HUDEP-2 (cell line): ENCODE data around the gene FREM3.
"Not testable (repeated sequence)": the region's sequence is repeated elsewhere in the genome, so short reads cannot be mapped to it uniquely, and the experiment has no call there.

Experiments
- DNase-seq, 76 experiments: peaks; one replicate each; lab custom pipeline; 2025; ENCODE audit not compliant: unreplicated experiment in 76 of 76; lab: John Stamatoyannopoulos, UW

The FREM3 gene

DNA sequence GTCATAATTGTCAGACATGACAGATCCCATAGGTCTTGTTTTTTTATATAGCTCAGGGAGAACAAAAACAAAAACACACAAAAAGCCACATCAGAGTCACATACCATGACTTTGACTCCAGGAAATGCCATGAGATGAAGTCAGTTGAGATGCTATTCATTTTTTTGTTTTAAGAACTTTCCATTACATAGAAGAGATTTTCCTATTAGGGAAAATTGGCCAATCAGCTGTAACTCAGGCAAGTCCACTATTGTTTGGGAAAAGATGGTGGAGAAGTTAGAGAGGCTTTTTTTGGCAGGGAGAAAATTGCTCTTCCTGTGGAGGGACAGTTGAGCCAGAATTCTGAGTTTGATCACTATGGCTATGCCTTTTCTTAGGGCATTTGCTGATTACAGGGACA is 114.4 kb downstream of the FREM3 start:
- DNase-seq, result no peak

DNA sequence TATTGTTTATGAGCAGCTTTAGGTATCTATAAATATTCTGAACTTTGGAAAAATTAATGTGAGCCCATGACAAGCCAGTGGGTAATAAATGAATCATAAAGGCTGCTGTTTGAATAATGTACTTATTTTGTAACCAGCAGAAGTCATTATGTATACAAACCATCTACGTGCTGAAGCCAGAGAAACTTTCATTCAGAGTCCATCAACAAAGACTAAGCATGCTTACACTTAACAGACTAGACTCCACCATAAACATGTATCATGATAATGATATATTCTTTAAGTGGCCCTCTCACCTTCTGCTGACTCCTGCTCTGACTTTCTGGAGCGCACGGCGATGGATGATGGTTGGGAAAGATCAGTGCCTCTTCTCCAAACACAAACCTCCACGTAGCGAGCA is 114.9 kb downstream of the FREM3 start:
- no peak for DNase-seq

- DNase-seq, result no peak
Measured at GRCh38 chr4:143581331-143581946, 119.0 kb downstream of the FREM3 start.

- peak in 7 of 76 experiments; percentile 0 to 19 (median 4) for DNase-seq
Measured at GRCh38 chr4:143575331-143575730, 125.1 kb downstream of the FREM3 start.

GRCh38 chr4:143564472-143564871 is 136.0 kb downstream of the FREM3 start:
- no peak for DNase-seq

DNA sequence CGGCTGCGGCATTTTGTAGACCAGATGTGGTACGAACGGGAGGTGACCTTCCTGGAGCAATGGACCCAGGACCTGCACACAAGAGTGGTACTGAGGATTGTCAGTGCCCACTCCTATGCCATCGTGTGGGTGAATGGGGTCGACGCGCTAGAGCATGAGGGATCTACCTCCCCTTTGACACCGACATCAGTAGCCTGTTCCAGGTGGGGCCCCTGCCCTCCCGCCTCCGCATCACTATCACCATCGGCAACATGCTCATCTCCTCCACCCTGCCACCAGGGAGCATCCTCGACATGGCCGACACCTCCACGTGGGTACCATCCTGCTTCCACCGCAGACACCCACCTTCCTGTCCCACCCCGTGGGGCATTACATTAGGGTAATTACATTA is 140.7 kb downstream of the FREM3 start:
- peak in 1 of 76 experiments; percentile 8 for DNase-seq

GRCh38 chr4:143558823-143559756 is 141.4 kb downstream of the FREM3 start:
- peak in 68 of 76 experiments; percentile 2 to 75 (median 40) for DNase-seq

DNA sequence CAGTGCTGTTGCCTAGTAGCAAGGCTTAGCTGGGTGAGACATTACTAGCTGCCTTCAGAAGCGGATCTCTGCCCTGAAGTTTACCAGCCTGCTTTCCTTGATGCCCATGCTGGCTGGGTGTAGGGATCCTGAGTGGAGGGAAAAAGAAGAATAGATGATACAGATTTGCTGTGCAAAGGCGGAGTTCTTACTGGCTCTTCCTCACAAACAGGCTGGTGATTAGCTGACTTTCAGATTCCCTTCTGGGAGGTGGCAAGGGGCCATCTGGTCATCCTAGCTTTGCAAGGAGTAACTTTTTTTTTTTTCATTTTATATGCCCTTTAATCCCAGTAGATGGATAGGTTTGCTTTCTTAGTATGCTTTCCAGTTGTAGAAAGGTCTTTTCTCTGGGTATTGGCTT is 142.2 kb downstream of the FREM3 start:
- peak in 1 of 76 experiments; percentile 25 for DNase-seq

DNA sequence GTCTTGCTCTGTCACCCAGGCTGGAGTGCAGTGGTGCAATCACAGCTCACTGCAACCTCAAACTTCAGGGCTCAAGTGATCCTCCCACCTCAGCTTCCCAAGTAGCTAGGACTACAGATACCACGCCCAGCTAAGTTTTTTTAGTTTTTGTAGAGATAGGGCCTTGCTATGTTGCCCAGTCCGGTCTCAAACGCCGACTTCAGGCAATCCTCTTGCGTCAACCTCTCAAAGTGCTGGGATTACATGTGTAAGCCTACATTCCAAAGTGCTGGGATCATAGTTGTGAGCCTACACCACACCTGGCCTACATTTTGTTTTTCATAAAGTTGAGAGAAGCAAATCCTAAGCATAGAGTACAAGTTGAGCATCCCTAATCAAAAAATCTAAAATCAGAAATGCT is 144.8 kb downstream of the FREM3 start:
- DNase-seq, result no peak

DNA sequence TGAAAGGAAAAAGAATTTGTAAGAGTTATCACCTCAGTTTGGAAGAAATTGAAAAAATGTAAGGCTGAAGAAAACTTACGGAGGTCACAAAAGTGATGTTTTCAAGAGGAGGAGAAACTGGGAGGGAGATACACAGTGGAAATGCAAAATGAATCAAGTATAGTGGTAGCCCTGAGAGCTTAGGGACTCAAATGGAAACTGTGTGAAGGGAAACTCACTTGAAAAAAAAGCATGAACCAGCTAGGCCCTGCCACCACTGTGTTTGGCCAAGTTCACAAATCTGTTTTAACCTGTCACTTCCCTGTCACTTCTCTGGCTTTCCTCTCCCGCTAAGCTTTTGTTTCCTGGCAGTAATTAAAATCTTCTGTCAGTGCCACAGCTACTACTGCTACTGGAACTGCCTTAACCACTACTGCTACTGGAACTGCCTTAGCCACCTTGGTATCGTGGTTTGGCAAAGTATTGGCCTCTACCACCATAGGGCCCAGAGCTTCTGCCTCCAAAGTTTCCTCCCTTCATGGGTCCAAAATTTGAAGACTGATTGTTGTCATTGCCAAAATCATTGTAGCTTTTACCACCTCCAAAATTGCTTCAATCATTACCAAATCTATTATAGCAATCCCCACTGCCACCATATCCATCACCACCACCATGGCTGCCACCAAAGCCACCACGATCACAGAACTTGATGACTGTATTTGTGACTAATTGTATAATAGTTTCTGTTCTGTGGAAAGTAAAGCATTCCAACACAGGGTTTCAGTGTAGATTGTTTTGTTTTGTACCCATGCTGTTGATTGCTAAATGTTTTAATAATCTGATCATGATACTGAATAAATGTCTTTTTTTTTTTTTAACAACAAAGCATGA is 145.5 kb downstream of the FREM3 start:
- no peak for DNase-seq

- DNase-seq, result no peak
Measured at GRCh38 chr4:143549928-143550327, 150.5 kb downstream of the FREM3 start.

- DNase-seq, result no peak
Measured at GRCh38 chr4:143539670-143540023, 160.8 kb downstream of the FREM3 start.

GRCh38 chr4:143538979-143539669 is 161.4 kb downstream of the FREM3 start:
- DNase-seq, result no peak

- no peak for DNase-seq
Measured at GRCh38 chr4:143531788-143532491, 168.5 kb downstream of the FREM3 start.

DNA sequence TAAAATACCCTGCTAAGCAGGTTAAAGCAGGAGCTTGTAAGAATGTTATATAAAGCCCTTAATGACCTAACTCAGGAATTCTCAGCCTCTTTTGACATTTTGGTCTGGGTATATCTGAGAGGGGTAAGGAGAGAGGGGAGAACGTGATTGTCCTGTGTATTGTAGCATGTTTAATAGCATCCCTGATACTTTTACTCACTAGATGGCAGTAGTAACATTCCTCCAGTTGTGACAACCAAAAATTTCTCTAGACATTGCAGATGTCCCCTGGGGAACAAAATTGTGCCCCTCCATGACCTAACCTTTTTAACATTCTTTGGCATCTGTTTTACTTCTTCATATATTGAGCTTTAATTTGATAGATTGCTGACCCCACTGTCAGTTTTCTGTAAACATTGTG is 169.1 kb downstream of the FREM3 start:
- DNase-seq, result peak in 3 of 76 experiments; percentile 2 to 7 (median 6)

GRCh38 chr4:143528046-143528445 is 172.4 kb downstream of the FREM3 start:
- not testable (repeated sequence) for DNase-seq
